GM10266 (cell line): ENCODE data around the gene PTPRR.

Experiments
- DNase-seq: peaks from one replicate; pipeline ENCODE4 v3.0.0; 2012; ENCODE audit errors: extremely low spot score
- CTCF ChIP-seq: IDR thresholded peaks from 2 replicates; pipeline ENCODE4 v1.5.1; 2012; ENCODE audit warnings: mild to moderate bottlenecking, low read depth; ENCODE audit not compliant: control insufficient read depth, insufficient read depth; ENCODE audit errors: missing control alignments

PTPRR gene

GRCh38 chr12:70640901-70641300 lies 279.6 kb downstream of the PTPRR start:
- DNase-seq, result no peak
- no peak for TF ChIP-seq CTCF

DNA sequence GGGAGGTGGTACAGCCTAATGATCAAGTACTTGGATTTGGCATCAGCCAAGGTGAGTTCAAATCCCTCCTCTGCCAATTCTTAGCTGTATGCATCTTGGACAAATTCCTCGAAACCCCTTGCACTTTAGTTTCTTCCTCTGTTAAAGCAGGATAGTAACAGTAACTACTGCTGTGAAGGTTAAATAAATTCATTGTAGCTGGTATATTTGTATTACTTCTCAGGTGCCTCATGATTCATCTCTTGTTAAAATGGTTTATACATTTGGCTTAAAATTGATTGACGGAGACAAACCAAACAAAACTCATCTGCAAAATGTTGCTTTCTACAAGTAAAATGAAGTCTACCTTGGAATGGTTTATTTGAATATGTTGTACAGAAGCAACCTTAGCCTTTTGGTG lies 281.0 kb downstream of the PTPRR start:
- DNase-seq, result no peak
- no peak for TF ChIP-seq CTCF

- no peak for DNase-seq
- TF ChIP-seq CTCF, result no peak
These were observed 281.7 kb downstream of the PTPRR start for GRCh38 chr12:70638639-70639360.

GRCh38 chr12:70637303-70638085 lies 283.0 kb downstream of the PTPRR start, which contains the start of gene PTPRB:
Gene PTPRB, minus strand, starts transcription at chr12:70637429. Its CDS starts 34 bp downstream, at chr12:70637395.
- no peak for TF ChIP-seq CTCF
- DNase-seq, result no peak

DNA sequence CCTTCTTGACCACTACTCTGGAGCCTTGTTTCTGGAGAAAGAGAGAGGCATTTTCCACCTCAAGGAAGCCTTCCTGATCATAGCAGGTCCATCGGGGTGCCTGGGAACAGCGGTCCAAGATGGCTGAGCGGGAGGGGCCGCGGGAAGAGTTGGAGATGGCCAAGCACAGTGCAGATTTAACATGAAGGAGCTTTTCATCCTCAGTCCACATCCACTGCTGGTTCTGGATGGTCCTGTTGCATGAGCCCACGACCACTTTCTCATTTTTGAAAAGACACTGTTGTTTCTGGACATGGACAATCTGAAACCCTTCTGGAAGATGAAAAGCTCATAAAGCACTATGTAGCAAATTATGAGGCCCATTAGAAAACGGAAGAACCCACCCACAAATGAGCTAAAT lies 284.8 kb downstream of the PTPRR start:
- no peak for TF ChIP-seq CTCF
- DNase-seq, result no peak

DNA sequence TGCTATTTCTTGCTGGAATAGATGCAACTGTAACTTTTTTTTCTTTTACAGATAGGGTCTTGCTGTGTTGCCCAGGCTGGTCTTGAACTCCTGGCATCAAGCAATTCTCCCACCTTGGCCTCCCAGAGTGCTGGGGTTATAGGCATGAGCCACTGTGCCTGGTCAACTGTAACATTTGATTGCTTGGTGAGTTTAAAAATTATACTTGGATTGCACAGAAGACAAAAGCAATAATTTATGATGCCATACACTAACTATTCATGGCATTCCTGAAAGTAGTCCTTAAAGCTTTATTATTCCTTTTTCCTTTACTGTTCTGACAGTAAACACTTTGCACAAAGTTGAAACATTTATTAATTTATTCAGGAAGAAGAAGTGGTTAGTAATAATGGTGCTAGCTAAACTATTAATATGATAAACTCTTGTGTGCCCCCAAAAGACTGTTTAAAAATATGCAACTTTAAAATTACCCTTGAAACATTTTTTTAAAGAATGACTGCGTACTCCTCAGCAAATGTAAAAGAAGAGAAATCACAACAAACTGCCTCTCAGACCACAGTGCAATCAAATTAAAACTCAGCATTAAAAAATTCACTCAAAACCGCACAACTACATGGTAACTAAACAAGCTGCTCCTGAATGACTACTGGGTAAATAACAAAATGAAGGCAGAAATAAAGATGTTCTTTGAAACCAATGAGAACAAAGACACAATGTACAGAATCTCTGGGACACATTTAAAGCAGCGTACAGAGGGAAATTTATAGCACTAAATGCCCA lies 291.6 kb downstream of the PTPRR start:
- DNase-seq, result no peak

More for the DNA sequence above, 291.6 kb downstream of the PTPRR start:
- TF ChIP-seq CTCF, result no peak
